ENCODE measurements around the gene AHNAK2.

The AHNAK2 gene

DNA sequence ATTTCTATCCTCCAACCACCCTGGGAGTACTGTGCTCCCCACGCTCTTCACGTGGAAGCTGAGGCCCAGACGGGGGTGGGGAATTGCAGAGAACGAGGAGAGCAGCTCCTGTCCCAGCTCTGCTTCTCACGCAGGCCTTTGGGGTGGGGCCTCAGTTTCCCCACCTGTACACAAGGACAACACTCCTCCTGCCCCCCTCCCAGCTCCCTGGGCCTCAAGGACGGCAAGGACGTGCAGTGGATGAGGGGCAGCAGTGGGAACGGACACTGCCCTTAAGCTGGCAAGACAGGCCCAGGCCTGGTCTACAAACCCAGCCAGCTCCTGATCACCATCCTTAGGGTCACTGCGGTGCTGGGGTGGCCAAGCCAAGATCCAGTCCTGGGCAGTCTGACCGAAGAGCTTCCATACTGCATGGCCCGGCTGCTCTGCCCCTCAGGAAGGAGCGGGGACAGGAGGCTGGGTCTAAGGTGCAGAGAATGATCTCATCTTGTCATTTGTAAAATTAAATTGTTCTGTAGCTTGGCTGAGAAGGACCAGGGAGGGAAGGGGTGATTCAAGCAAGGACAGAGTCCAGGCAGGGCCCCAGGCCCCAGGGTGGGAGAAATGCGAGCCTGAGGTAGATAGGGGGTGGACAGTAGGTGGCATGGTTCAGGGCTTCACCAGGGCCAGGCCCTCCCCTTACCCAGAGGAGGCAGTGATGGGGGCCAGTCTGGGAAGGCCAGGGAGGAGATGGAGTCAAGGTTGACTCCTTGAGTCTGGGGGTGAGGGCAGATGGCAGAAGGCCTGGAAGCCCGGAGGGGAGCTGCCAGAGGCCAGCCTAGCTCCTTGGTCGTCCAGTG, 6.1 kb upstream of the AHNAK2 start:
- no peak for DNase-seq

DNA sequence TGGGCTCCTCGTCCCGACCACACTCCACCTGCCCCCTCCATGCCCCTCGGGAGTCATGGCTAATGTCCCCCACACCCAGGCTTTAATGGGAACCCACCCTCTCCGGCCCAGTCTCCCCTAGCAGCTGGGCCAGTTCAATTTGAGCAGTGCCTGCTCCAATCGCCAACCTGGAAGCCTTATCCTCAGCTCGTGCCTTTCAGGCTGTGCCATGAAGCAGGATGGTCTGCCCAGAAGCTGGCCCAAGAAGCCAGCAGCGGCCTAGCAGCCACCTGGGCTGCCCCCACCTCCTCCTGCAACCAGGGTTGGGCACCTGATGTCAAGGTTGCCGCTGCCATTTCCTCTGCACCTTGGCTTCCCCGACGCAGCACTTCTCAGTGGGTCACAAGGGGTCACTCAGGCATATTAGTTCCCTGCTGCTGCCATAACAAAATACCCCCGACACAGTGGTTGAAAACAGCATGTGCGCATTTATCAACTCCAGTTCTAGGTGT, 5.1 kb upstream of the AHNAK2 start:
- no peak for DNase-seq

DNA sequence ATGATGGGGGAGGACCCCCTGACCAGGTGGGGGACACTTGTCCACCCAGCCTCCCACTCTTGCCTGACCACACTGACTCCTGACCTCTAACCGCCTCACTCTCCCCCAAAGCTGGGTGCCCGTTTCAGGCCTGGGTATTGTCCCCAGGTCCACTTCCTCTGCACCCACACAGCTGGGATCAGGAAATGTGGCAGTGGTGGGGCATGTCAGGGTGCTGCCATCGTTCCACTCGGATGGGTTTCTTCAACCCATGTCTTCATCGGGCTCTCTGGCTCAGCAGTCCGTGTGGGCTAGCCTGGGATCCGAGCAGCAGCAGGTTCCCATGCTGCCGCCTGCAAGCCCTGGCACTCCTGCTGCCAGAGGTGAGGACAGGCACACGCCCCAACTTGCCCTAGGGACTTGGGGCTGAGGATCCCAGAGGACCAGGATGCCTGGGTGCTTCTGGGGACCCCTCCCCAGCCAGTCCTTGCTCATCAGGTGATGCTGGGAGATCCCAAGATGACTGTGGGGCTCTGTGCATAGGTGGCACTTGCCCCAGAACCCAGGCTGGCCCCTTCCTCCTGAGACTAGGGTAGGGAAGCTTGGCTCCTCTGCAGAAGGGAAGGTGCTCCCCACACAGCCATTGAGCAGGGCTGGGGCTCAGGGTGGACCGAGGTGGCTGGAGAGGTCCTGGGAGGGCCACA, 4.5 kb upstream of the AHNAK2 start:
- no peak for DNase-seq

DNA sequence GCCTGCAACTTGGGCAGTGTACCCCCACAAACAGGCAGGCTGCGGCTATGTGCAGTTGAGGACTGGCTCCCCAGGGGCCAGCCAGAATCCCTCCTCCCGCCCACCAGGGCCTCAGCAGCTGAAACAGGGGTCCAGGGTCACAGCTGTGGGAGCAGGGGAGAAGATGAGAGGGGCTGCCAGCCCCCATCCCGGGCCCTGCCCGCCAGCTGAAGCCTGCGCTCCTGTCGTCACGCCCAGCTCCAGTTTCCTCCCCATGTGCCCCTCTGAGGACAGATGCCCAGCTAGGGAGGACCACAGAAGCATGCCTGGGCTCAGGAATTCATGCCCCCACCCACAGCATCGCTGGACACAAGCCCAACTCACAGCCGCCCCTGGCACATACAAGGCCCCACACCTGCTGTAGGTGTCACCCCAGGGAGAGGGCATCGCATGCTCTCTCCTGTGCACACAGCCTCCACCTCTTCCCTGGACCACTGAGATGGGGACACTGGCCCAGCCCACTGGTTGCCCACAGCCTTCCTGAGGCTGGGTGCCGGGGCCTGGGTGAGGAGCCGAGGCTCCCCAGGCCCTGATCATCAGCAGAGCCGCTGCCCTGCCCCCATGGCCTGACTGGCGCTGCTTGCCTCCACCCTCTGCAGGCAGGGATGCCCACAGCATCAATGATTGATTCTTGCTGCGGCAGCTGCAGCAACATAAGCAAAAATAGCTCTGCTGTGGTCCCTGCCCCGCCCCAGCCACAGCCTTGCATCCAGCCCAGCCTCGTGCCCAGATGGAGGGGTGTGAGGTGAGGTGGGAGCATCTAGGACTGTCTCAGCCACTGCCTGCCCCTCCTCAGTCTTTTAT, 3.7 kb upstream of the AHNAK2 start:
- no peak for DNase-seq

DNA sequence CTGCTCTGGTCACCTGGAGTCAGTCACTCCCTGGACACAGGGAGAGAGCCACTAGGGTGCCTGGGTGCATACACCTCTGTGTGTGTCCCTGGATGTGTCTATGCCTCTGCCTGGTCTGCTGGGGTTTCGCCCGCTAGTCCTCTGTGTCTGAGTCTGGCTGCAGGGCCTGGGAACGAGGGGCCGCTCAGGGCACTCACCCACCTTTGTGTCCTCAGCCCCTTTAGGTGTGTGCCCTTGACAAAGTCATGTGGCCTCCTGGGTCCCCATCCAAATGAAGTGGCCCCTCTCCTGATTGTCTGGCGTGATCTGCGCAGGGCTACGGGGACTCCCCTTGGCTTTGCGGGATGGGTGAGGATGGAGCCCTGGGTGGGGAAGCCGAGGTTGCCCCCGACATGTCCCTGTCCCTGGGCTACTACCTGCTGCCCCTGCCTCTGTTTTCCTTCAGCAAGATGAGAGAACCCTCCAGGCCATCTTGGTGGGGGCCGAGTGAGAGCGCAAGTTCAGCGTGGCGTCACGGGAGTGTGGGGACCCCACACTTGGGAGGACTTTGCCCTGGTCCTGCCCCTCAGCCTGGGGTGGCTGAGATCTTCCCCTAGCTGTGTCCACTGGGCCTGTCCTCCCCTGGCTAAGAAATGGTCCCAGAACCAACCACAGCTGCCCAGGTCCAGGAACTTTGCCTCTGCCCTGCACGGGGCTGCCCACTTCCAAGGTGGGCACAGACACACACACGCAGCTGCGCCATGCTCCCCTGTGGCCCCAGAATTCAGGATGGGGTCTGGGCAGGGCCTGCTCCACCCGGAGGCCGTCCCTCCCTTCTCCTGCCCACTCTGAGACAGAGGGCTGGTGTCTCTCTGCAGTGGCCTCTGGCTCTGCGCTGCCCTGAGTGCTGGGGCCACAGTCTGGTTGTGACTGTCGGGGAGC, 2.7 kb upstream of the AHNAK2 start:
- no peak for DNase-seq

DNA sequence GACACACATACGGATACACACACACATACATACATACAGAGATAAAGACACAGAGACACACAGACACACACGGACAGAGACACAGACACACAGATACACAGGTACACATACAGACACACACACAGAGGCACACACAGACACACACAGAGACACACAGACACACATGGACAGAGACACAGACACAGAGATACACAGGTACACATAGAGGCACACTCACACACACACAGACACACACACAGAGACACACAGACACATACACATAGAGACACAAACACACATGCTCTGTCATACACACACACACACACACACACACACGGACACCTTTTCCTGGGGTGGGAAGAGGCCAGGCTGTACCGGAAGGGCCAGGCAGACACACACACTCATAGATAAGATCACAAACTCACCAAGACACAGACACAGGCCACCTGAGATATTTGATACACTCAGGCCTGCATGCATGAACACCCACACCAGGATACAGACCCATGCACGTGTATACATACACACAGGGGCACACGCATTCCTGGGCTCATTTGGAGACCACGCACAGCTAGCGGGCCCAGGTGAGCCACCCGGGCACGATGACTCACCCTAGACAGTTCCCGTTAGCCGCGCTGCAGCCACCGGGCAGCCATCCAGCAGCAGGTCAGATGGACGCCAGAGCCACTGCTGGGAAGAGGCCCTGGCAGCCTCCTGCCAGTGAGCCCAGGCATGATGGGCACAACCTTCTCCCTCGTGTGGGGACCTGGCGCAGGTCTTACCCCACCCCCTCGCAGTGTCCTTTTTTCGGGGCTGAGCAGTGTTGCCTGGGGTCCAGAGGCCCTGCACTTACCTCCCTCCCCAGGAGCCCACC, 1.8 kb upstream of the AHNAK2 start:
- DNase-seq, result peak in 1 of 5 donors; percentile 7

DNA sequence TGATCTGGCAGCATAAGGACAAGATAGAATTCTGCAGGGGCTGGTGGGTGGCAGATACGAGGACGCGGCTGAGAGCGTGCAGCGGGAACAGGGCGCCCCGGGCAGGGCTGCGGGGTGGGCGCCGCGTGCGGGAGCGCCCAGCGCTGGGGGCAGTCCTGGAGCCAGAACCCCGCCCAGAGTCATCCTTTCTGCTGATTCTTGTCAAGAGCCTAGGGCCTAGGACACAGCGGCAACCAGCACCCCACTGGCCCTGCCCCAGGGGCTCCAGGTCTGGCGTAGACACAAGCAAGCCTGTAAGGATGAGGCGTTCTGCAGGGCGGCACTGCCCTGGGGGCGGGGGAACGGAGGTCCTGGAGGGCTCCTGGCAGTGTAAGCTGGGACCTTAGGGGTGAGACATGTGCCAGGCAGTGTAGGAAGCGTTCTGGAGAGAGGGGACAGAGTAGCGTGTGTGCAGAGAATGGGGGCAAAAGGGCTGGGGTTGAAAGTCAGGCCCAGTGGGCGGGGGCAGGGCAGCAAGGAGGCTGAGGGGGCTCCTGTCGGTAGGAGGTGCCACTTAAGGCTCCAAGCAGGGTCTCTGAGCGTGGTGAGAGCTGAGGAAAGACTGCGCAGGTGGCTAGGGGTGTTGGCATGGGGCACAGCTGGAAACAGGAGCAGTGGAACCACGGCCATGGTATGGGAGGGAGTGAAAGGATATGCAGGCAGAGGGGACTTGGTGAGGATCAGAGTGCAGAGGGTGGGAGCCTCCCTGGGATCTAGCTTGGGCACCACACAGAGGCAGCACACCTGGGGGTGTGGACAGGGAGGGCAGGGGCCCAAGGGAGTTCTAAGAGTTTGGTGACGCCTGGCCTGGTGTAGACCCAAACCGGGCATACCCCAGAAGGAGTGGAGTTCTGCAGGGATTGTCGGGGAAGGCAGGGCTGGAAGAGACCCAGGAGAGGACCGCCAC, 845 bp upstream of the AHNAK2 start:
- peak in 1 of 5 donors; percentile 10 for DNase-seq

DNA sequence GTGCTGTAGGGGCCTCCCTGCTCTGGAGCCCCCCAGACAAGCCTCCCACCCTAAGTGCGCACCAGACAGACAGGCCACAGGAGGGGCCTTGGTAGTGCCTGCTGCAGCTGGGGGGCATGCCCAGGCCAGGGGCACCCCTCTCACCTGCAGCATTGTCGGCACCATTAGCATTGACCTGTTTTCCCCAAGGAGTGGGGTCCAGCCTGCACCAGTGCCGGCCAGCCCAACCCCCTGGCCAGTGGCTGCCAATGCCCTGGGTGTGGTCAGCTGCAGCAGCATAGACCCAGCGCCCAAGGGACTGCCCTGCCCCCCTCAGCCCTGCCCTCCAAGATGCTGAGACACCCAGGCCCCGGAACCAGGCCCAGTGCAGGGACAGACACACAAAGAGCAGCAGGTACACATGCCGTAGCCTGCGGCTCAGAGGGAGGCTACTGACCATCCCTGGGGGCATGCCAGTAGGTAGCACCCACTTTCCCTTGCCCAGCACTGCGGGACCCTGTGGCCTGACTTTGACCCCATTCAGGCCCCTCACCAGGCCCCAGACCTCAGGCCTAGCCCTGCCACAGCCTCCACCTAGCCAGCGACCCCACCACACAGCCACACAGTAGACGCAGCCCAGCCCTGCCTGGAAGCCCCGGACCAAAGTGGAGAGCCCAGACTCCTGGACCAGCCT, 1.0 kb downstream of the AHNAK2 start:
- DNase-seq, result peak in 1 of 5 donors; percentile 12

DNA sequence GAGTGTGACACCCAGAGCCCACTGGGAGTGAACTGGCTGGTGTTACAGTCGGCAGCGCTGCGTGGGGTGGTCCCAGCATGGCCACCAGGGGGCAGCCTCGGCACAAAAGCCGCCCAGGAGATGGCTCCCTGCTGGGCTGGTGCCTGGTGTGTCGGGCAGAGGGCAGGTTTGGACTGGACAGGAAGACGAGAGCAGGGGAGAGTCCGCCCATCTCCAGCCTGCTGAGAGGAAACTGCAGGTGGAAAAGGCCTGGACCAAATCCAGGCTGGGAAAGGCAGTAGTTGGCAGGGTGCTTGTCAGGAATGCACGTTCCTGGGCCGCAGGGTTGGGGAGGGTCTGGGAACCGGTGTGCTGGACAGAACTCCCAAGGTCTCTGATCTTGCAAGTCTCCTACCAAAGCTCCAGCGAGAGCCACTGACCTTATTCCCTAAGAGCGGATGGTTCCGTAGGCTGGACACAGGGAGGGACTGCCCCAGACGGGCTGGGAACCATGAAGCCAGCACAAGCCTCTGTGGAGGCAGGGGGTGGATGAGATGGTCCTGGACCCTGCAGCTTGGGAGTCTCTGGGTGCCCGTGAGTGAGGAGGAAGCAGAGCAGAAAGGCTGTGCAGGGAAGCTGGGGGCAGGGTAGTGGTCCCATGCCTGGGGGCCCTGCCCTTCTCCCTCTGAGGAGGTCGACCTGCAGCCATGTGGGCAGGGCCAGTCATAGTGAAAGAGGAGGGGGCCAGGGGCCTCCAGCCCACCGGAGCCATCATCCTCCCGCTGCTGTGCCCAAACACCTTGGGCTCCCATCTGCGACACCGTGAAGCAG, 1.8 kb downstream of the AHNAK2 start:
- DNase-seq, result peak; percentile 71 to 85 (median 79)

DNA sequence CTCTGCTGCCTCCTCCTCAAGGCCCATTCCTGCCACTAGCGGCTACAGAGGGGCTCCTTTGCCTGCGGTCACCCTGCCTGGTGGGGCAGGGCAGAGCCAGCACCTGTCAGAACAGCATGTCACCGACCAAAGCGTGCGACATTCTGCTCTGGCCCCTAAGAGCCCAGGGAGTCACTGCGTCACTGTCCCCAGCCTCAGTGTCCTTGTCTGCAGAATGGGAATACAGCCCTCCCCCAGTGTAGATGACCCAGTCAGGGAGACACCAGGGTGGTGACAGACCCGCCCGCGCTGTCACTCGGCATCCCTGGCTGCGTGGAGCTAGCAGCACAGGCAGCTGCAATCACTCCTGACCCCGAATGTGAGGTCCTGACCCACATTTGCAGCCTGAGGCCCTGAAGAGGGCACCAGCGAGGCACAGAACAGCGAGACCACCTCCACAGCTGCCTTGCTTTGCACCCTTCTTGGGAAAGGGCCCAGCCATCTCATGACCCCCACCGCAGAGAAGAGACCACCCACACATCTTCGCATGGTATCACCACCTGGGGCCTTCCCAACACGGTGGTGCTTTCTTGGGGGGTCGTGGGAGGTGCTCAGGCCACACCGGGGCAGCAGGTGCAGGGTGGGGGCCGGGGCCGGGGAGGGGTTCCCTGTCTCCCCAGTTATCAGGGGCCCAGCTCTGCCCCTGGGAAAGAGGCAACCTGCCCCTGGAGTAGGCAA, 2.5 kb downstream of the AHNAK2 start:
- peak in 1 of 5 donors; percentile 24 for DNase-seq

DNA sequence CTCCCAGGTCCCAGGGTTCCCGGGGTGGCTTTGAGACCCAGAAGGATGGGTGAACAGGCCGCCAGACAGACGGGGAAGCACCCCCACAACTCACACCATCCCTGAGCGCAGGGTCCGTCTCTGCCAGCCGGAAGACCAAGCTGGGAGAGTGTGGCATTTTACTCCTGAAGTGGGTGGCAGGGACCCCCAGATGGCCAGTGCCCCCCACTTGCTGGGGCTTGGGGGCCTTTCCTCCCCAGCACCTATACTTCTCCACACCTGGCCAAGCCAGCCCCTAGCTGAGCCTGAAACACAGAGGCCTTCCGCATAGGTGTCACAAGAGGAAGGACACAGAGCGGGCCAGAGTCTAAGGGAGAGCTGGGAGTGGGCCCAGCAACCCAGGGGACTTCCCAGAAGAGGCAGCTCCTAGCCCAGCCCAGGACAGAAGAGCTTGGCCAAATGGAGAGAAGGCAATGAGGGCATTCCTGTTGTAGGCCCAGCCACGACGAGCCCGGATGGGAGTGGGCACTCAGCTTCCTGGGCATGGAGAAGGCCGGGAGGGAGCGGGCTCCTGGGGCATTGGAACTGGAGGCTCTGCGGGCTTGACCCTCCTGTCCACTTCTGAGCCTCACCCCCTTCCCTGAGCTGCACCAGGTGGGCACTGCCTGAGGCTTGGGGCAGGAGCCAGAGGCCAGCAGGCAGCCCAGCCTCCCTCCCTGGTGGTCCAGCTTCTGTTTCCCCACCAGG, 3.3 kb downstream of the AHNAK2 start:
- no peak for DNase-seq

DNA sequence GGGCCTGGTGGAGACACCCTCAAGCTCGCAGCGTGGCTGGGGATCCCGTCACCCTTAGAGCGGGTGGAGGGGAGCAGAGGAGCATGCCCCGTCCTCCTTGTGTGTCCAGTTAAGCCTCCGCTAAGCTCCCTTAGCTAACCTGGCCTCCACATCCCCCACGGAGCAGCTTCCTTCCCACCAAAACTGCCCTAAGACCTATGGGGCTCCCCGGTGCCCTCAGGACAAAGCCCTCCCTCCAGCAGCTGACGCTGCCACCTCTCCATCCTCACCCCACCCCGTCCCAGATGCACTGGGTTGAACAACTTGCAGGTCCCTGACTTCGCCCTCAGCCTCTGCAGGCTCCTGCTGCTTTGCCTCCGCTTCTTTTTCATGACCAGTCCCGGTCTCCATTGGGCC, 4.0 kb downstream of the AHNAK2 start:
- DNase-seq, result no peak

DNA sequence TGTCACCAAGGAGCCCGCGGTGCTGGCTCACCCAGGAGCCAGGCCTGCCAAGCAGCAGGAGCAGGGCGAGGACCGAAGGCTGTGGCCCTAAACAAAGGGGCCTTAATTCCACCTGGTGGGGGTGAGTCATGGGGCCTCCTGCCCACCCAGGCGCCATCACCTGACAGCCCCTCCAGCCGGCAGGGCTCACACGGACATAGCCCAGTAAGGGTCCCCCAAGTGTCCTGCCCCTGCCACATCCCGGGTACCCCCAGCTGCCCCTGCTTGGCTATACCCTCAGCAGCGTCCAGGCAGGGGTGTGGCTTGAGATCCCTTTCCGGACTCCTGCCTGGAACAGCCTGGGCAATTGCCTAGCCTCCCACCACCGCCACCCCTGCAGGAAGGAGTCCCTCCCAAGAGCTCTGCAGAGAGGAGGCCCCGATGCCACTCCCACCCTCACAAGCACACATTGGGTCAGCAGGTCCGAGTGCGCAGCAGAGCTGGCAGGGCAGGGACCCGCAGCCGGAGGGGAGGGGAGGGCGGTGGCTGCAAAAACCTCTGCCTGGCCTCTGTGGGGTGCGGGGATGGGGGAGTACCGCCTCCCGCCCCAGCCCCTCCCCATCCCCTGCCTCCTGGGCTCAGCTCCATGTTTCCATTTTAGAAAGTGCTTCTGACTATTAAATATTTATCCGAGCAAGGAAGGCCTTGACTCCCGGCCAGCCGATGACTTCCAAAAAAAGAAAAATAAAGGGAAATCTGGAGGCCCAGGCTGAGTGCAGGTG, 4.6 kb downstream of the AHNAK2 start:
- no peak for DNase-seq

DNA sequence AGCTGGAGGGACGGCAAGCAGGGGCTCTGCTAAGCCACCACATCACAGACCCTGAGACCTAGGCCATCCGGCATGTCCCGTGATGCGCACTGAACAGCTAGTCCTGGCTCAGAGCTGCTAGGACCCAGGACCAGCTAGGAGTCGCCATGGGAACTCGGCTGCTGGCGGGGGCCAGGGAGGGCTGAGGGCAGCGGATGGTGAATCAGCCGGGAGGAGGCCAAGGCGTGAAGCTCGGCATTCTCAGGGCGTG, 5.1 kb downstream of the AHNAK2 start:
- DNase-seq, result no peak

DNA sequence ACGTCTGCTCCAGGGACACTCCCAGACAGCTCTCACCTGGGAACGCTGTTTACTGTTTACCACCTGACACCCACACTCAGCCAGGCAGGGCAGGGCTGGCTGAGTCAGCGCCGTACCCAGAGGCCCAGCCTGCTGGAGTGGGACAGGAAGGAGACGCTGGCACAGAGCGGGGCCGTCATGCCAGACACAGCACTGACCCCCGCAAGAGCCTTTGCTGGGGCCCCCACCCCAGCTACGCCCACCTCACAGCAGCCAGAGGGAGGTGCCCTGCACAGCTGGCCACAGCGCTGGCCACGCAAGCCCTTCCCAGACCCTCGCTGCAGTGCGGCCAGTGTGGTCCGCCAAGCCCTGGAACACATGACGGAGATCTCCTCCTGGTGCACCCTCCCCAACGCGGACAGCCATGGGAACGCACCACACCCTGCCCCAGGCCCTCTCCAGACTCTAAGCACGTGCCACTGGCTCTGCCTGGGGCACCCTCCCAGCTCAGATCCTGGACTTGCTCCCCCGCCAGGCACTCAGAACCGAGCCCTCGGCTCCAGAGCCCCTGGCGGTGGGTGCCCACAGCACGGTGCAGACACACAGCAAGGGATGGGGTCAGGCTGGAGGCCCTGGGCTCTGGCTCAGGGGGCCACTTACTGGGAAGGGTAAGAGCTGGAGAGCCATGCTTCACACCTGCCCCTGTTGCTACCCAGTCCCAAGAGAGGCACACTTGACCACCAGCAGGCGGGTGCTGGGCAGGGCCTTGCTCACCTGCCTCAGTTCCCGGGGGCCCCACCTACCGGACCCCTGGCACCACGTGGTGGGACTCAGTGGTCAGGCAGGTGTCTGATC, 5.7 kb downstream of the AHNAK2 start:
- no peak for DNase-seq

Measured in T-helper 1 cell (primary cell).